ENCODE data around the gene CSKMT. TPM values are rescaled to one million over a fixed set of nuclear protein-coding genes. Genes with fewer than 3 reads are reported as not detected.
A peak's percentile ranks its signal among the peaks of the same experiment; 100 is the strongest.

The CSKMT gene
- total RNA-seq, 1 experiment from 2014 or later: 49.2 TPM

- no peak overlapping the region for H3K27ac ChIP-seq (ENCODE audit: insufficient read length, low read depth, low read length)
- no peaks in the 10 kb centered on the region for H3K27me3 ChIP-seq (ENCODE audit: insufficient read depth, low read length)
- H3K79me1 ChIP-seq (ENCODE audit: insufficient read depth, low read depth, low read length, poor library complexity, severe bottlenecking): no peaks in the 10 kb centered on the region
- H3K36me3 Mint-ChIP-seq (ENCODE audit: insufficient read depth in 1 of 3, low read depth in 3 of 3): peaks cover 13 to 39% (median 38%) of the 10 kb centered on the region in 3 experiments; a peak in 6 of 7 replicates
- no peak overlapping the region for H2AFZ ChIP-seq (ENCODE audit: low read length)
- H3K79me2 ChIP-seq (ENCODE audit: insufficient read depth, low read length): no peaks in the 10 kb centered on the region; the same call in 1 of the 2 replicates
- peak overlapping the region; percentile 87 for H3K18ac ChIP-seq (ENCODE audit: insufficient read length, low read depth, low read length)
- H4K91ac ChIP-seq (ENCODE audit: insufficient read length, low read depth, low read length): no peak overlapping the region
- H3K14ac ChIP-seq (ENCODE audit: insufficient read depth, low read length): peak overlapping the region; percentile 83
- H3K9me3 Mint-ChIP-seq: no peaks in the 10 kb centered on the region
- no peak overlapping the region for H4K5ac ChIP-seq (ENCODE audit: insufficient read length, low read depth, low read length)
- no peak for DNase-seq
- H3K4me2 ChIP-seq (ENCODE audit: insufficient read depth, insufficient read length, low read length): peak overlapping the region; percentile 98
- peak overlapping the region; percentile 93 for H3K23ac ChIP-seq (ENCODE audit: insufficient read length, low read depth, low read length)
- peak overlapping the region; percentile 95 to 98 for H3K4me3 Mint-ChIP-seq
- H3K27me3 Mint-ChIP-seq (ENCODE audit: low read depth): no peaks in the 10 kb centered on the region
- no CpG with 5 or more reads among the region's 8 CpGs for WGBS (ENCODE audit: extremely low coverage, insufficient read length, low lambda C conversion rate)
- no peak for TF ChIP-seq CTCF (conservative IDR thresholded peaks at IDR 0.05)
- no peaks in the 10 kb centered on the region for H4K20me1 ChIP-seq (ENCODE audit: control insufficient read depth, insufficient read depth, insufficient read length)
- peak overlapping the region; percentile 95 to 98 (median 96) for H3K27ac Mint-ChIP-seq
- no peak overlapping the region for H2BK5ac ChIP-seq (ENCODE audit: insufficient read length, low read length)
- peaks cover 17 to 19% of the 10 kb centered on the region in 2 experiments for H3K4me1 Mint-ChIP-seq
- no peak overlapping the region for H2BK15ac ChIP-seq (ENCODE audit: low read depth, low read length)
- no peak overlapping the region for H2BK120ac ChIP-seq (ENCODE audit: low read depth, low read length, poor library complexity, severe bottlenecking)
- H4K8ac ChIP-seq (replicated peaks; ENCODE audit: insufficient read length, low read depth, low read length): no peak overlapping the region
- no peak overlapping the region for H2AK5ac ChIP-seq (ENCODE audit: insufficient read length, low read length)
- H2BK20ac ChIP-seq (ENCODE audit: low read depth, low read length, poor library complexity, severe bottlenecking): no peak overlapping the region
- H3K9ac ChIP-seq (ENCODE audit: extremely low read depth, insufficient read length, low read length): peak overlapping the region; percentile 85
- H3K4me1 ChIP-seq (ENCODE audit: insufficient read depth, low read length): peaks cover 2% of the 10 kb centered on the region; the same call in 1 of the 2 replicates
- no peak overlapping the region for H3T11ph ChIP-seq (ENCODE audit: low read length)
- H3K23me2 ChIP-seq (ENCODE audit: insufficient read length, low read depth, low read length, poor library complexity, severe bottlenecking): peaks cover 8% of the 10 kb centered on the region
- H3K4ac ChIP-seq (ENCODE audit: low read depth, low read length): no peak overlapping the region
- H3K9me3 ChIP-seq (ENCODE audit: control insufficient read depth, low read depth, low read length): no peaks in the 10 kb centered on the region
- H3K56ac ChIP-seq (ENCODE audit: insufficient read length, low read depth, low read length): no peak overlapping the region
- H2BK12ac ChIP-seq (ENCODE audit: insufficient read length, low read depth, low read length): no peak overlapping the region
Observed at GRCh38 chr11:62621027-62621566, 44.0 kb upstream of the CSKMT start.
